A549 (cell line): ENCODE results near the gene MARCHF4.

Experiments used
- BCL3 ChIP-seq: fragments of >200 bp; sonication (Bioruptor Twin); formaldehyde crosslinking; IDR thresholded peaks from 3 replicates; pipeline ENCODE4 v1.6.1; 2016
- KDM1A ChIP-seq: fragments of 200-600 bp; sonication (generic); IDR thresholded peaks from 2 replicates; pipeline ENCODE4 v1.6.1; 2016; ENCODE audit warnings: low read depth, mild to moderate bottlenecking
- NR3C1 ChIP-seq: fragments of >200 bp; sonication (Bioruptor Twin); formaldehyde crosslinking; IDR thresholded peaks from 3 replicates; pipeline ENCODE4 v1.6.1; 2017
- POLR2A ChIP-seq: IDR thresholded peaks from 2 replicates; pipeline ENCODE4 v1.6.1; 2012; ENCODE audit warnings: mild to moderate bottlenecking, low read length
- RAD21 ChIP-seq, 2 experiments: fragments of >200 bp in 1 of 2; sonication (Bioruptor Twin) in 1 of 2; formaldehyde crosslinking in 1 of 2; IDR thresholded peaks in 1 of 2; conservative IDR thresholded peaks in 1 of 2; 2 replicates in 1 of 2; 3 replicates in 1 of 2; pipeline ENCODE4 v1.6.1; 2012 to 2018; ENCODE audit warnings: inconsistent platforms in 1 of 2
- TF ChIP-seq, protein P1 (sequence below): fragments of >200 bp; sonication (Bioruptor Twin); formaldehyde crosslinking; IDR thresholded peaks from 3 replicates; pipeline ENCODE4 v1.5.1; 2016

GRCh38 chr2:216363221-216363620, 9.1 kb downstream of the MARCHF4 start:
- no peak for TF ChIP-seq KDM1A
- TF ChIP-seq BCL3 = no peak
- TF ChIP-seq, protein P1, sequence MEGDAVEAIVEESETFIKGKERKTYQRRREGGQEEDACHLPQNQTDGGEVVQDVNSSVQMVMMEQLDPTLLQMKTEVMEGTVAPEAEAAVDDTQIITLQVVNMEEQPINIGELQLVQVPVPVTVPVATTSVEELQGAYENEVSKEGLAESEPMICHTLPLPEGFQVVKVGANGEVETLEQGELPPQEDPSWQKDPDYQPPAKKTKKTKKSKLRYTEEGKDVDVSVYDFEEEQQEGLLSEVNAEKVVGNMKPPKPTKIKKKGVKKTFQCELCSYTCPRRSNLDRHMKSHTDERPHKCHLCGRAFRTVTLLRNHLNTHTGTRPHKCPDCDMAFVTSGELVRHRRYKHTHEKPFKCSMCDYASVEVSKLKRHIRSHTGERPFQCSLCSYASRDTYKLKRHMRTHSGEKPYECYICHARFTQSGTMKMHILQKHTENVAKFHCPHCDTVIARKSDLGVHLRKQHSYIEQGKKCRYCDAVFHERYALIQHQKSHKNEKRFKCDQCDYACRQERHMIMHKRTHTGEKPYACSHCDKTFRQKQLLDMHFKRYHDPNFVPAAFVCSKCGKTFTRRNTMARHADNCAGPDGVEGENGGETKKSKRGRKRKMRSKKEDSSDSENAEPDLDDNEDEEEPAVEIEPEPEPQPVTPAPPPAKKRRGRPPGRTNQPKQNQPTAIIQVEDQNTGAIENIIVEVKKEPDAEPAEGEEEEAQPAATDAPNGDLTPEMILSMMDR = no peak
- TF ChIP-seq NR3C1 = no peak
- no peak for TF ChIP-seq POLR2A
- no peak for TF ChIP-seq RAD21 (conservative IDR thresholded peaks at IDR 0.05 in 1 of 2, IDR thresholded peaks at IDR 0.05 in 1 of 2)
